Measurements from ENCODE around the gene TRAPPC2L.

TRAPPC2L gene

DNA sequence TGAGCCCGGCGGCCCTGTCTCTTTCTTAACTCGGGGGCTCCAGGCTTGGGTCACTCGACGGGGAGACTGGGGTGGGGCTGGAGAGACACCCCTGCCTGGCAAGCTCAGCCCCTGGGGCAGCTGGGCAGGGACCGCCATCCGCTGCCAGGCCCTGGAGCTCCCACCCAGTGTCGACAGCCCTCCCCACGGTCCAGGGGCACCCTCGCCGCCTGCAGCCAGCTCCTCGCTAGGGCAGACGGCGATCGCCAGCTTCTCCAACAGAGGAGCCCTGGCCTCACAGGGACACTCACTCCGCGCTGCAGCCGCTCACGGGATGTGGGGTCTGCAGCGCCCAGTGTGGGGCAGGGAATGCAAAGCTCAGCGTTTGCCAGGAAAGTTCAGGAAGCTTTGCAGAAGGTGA is 29.2 kb upstream of the TRAPPC2L start:
- Mint-ChIP-seq H3K27ac (no peak overlapping the region), H3K4me1 (ENCODE audit: low read depth) (no peaks in the 10 kb centered on the region)

DNA sequence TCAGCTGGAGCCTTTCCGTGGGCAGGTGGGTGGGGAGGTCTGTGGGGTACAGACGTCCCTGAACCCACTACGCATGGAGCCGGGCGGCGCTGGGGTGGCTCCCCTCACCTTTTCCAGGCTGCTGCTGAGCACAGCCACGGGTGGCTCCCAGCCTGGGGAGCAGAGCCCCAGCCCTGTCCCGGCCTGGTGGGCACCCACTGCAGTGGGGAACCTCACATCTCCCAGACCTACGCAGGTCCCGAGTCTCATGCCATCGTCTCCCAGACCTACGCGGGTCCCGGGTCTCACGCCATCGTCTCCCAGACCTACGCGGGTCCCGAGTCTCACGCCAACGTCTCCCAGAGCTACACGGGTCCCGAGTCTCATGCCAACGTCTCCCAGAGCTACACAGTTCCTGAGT is 28.2 kb upstream of the TRAPPC2L start:
- Mint-ChIP-seq H3K4me1 (ENCODE audit: low read depth) (no peaks in the 10 kb centered on the region), H3K9me3 (no peaks in the 10 kb centered on the region), H3K36me3 (ENCODE audit: low read depth) (no peaks in the 10 kb centered on the region), H3K4me3 (no peak overlapping the region), H3K27ac (no peak overlapping the region), H3K27me3 (no peaks in the 10 kb centered on the region)

More for the DNA sequence above, 29.2 kb upstream of the TRAPPC2L start:
- Mint-ChIP-seq H3K36me3 (ENCODE audit: low read depth) (no peaks in the 10 kb centered on the region), H3K4me3 (no peak overlapping the region), H3K9me3 (no peaks in the 10 kb centered on the region), H3K27me3 (no peaks in the 10 kb centered on the region)

DNA sequence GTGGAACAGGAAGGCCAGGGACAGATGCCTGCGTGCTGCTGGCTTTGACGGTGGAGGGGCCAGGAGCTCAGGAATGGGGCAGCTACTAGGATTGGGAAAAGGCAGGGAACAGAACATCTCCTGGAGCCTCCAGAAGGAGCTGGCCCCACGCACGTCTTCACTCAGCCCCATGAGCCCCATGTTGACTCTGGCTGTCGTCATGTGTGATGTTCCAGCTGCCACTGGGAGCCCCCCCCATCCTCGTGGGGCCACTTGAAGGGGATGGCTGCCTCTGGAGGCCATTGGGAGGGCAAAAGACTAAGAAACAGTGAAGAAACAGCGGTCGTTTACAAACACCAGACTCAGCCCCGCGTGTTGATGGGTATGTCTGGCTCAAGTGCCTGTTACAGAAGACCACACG is 26.7 kb upstream of the TRAPPC2L start:
- no peak overlapping the region for H3K27ac Mint-ChIP-seq
- no peaks in the 10 kb centered on the region for H3K4me1 Mint-ChIP-seq (ENCODE audit: low read depth)
- H3K9me3 Mint-ChIP-seq, result no peaks in the 10 kb centered on the region
- no peaks in the 10 kb centered on the region for H3K36me3 Mint-ChIP-seq (ENCODE audit: low read depth)
- no peak overlapping the region for H3K4me3 Mint-ChIP-seq
- no peaks in the 10 kb centered on the region for H3K27me3 Mint-ChIP-seq

DNA sequence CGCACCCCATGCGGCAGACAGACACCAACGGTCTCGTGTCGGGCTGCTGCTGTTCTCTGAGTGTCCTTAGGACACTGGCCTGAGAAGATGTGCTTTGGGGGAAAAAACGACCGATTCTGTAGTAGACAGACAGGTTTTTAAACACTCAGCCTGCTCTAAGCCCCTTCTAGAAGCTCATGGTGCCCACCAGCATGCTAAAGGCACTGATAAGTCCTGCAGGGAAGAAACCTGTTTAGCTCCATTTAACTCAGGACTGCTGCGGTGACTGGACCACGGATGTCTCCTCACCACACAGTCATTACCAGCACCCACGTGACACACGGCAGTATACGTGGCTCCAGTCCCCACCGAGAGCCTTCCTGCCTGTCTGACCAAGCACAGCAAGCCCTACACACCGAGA is 26.1 kb upstream of the TRAPPC2L start:
- Mint-ChIP-seq H3K36me3 (ENCODE audit: low read depth) (no peaks in the 10 kb centered on the region), H3K9me3 (no peaks in the 10 kb centered on the region), H3K27me3 (no peaks in the 10 kb centered on the region), H3K4me3 (no peak overlapping the region), H3K27ac (no peak overlapping the region), H3K4me1 (ENCODE audit: low read depth) (no peaks in the 10 kb centered on the region)

DNA sequence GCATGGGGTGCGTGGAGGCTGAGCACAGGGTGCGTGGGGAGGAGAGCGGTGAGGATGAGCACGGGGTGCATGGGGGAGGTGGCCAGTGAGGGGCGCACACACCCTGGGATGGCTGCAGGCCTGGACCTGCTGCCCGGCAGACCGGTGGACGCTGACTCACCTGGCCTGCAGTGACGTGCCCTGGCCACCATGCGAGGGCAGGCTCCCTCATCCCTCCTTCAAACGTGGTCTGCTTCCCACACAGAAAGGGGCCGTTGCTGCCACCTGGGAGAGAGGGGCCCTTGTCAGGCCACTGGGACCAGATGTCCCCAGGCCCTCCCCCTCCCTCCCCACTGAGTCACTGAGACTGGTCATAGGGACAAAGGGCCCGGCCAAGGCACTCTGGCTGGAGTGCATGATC is 25.1 kb upstream of the TRAPPC2L start:
- no peaks in the 10 kb centered on the region for H3K9me3 Mint-ChIP-seq
- H3K27ac Mint-ChIP-seq, result no peak overlapping the region
- no peaks in the 10 kb centered on the region for H3K27me3 Mint-ChIP-seq
- no peaks in the 10 kb centered on the region for H3K36me3 Mint-ChIP-seq (ENCODE audit: low read depth)
- no peak overlapping the region for H3K4me3 Mint-ChIP-seq
- no peaks in the 10 kb centered on the region for H3K4me1 Mint-ChIP-seq (ENCODE audit: low read depth)

DNA sequence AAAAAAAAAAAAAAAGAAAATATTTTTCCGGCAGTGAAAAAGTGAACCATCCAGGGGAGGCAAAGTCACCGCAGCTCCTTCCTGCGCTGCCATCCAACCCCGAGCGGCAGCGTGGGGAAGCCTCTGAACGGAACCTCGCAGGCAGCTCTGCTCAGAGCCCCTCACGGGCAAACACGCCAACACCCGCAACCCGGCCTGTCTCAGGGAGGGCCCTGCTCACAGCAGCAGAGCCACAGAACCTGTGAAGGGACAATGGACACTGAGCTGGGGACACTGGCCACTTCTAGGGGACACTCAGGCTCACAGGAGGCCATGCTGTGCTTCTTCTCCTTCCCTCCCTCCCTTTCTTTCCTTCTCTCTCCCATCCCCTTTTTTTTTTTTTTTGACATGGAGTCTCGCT is 23.8 kb upstream of the TRAPPC2L start:
- no peaks in the 10 kb centered on the region for H3K36me3 Mint-ChIP-seq (ENCODE audit: low read depth)
- H3K4me1 Mint-ChIP-seq (ENCODE audit: low read depth), result no peaks in the 10 kb centered on the region
- H3K4me3 Mint-ChIP-seq, result no peak overlapping the region
- H3K27ac Mint-ChIP-seq, result no peak overlapping the region
- H3K9me3 Mint-ChIP-seq, result no peaks in the 10 kb centered on the region
- no peaks in the 10 kb centered on the region for H3K27me3 Mint-ChIP-seq

DNA sequence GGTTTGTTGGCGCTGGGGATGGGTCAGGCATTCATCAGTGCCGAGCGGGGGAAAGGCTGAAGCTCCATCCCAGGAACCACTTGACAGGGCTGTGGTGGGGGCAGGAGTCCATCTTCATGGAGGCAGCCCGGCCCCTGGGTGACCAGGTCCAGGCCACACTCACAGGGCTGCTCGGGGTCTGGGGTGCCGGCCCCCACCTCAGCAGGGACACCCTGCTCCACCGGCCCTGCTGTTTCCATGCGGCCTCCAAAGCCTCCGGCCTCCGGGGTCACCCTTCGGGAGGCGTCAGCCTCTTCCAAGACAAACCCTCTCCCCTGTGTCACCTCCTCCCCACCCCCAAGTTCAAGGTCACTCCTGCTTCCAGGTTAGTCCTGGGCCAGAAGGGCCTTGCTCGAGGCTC is 22.3 kb upstream of the TRAPPC2L start:
- Mint-ChIP-seq H3K27me3 (no peaks in the 10 kb centered on the region), H3K9me3 (no peaks in the 10 kb centered on the region), H3K4me3 (no peak overlapping the region), H3K36me3 (ENCODE audit: low read depth) (no peaks in the 10 kb centered on the region), H3K27ac (no peak overlapping the region), H3K4me1 (ENCODE audit: low read depth) (no peaks in the 10 kb centered on the region)

DNA sequence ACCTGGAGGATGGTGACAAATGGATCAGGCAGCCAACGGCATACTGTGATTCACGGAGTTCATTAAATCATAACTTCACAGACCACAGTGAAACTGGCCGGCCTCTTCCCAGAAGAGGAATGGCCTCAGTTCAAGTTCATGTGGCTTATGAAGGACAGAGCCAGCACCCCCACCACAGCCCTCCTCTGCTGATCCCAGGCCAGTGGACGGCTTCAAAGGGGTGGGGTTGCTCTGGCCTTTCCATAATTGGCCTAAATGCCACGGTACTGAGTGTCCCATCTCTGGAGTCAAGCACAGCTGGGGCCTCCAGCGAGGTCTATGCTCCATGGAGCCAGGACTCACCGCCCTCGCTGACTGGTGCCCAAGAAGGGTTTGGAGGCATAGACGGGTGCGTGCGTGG is 21.5 kb upstream of the TRAPPC2L start:
- H3K27ac Mint-ChIP-seq, result no peak overlapping the region

DNA sequence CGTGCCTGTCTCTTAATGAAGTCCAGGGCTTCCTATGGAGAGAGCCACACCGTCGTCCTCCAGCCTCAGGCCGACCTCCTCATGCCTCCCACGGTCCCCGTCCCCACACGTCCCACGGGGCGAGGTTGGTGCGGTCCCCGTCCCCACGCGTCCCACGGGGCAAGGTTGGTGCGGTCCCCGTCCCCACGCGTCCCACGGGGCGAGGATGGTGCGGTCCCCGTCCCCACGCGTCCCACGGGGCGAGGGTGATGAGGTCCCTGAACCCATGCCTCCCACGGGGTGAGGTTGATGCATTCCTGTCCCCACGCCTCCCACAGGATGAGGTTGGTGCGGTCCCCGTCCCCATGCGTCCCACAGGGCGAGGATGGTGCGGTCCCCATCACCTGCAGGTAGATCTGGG is 21.1 kb upstream of the TRAPPC2L start:
- H3K27me3 Mint-ChIP-seq, result no peaks in the 10 kb centered on the region
- H3K4me1 Mint-ChIP-seq (ENCODE audit: low read depth), result no peaks in the 10 kb centered on the region

More for the DNA sequence above, 21.5 kb upstream of the TRAPPC2L start:
- Mint-ChIP-seq H3K27me3 (no peaks in the 10 kb centered on the region), H3K36me3 (ENCODE audit: low read depth) (no peaks in the 10 kb centered on the region), H3K9me3 (no peaks in the 10 kb centered on the region), H3K4me1 (ENCODE audit: low read depth) (no peaks in the 10 kb centered on the region), H3K4me3 (no peak overlapping the region)

DNA sequence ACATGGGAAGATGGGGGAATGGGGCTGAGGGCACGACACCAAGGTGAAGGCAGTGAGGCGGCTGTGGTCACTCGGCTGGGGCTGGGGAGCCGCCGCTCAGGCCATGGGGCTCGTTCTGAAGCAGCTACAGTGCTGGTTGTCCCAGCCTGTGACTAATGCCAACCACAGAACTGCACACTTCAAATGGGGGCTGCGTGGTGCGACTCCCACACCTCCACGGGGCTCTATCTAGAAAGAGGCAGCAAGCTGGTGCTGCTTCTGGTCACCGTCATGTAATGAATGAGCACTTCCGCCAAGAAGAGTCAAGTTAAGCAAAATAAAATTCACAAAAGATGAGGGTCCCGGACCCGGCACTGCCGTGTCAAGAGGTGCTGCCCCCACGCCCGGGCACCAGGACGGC is 20.1 kb upstream of the TRAPPC2L start:
- no peak overlapping the region for H3K27ac Mint-ChIP-seq
- H3K4me3 Mint-ChIP-seq, result no peak overlapping the region
- no peaks in the 10 kb centered on the region for H3K36me3 Mint-ChIP-seq (ENCODE audit: low read depth)
- H3K4me1 Mint-ChIP-seq (ENCODE audit: low read depth), result no peaks in the 10 kb centered on the region
- no peaks in the 10 kb centered on the region for H3K27me3 Mint-ChIP-seq
- H3K9me3 Mint-ChIP-seq, result no peaks in the 10 kb centered on the region

More for the DNA sequence above, 21.1 kb upstream of the TRAPPC2L start:
- H3K36me3 Mint-ChIP-seq (ENCODE audit: low read depth), result no peaks in the 10 kb centered on the region
- no peak overlapping the region for H3K4me3 Mint-ChIP-seq
- no peaks in the 10 kb centered on the region for H3K9me3 Mint-ChIP-seq
- H3K27ac Mint-ChIP-seq, result no peak overlapping the region

DNA sequence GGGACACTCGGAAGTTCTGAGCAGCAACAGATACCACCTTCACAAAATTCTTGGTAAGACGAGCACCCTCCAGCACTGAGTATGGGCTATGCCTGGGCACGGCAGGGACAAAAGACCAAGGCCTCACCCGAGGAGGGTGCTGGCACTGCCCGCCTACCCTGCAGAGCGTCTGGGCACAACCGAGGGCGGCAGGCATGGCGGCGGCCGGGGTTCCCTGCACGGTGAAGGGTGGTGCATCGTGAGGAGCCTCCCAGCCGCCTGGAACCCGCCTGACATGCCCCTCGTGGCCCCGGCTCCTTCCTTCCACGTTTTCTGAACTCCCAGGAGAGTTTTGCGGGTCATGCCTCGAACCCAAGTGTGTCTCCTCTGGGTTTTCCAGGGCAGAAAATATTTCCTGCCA is 19.1 kb upstream of the TRAPPC2L start:
- no peak overlapping the region for H3K4me3 Mint-ChIP-seq
- no peaks in the 10 kb centered on the region for H3K9me3 Mint-ChIP-seq
- H3K27ac Mint-ChIP-seq, result no peak overlapping the region
- H3K4me1 Mint-ChIP-seq (ENCODE audit: low read depth), result no peaks in the 10 kb centered on the region
- no peaks in the 10 kb centered on the region for H3K36me3 Mint-ChIP-seq (ENCODE audit: low read depth)
- H3K27me3 Mint-ChIP-seq, result no peaks in the 10 kb centered on the region

DNA sequence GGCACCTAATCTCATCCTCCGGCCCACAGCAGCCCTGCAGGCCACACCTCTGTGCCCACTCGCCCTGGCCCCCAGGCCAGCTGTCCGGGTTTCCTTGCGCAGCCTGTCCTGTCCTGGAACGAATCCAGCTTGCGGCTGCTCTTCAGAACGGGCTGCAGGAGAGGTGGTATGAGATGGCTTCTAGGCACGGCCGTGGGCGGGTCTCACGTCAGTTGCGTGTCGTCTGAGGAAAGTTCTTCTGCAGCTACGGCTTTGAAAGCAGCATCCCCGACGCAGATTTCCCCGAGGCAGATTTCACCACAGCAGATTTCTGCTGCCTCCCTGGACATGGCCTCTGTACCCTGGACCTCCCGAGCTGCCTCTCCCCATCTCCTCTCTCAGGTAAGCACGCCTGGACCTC is 18.4 kb upstream of the TRAPPC2L start:
- Mint-ChIP-seq H3K27me3 (no peaks in the 10 kb centered on the region), H3K4me1 (ENCODE audit: low read depth) (no peaks in the 10 kb centered on the region), H3K36me3 (ENCODE audit: low read depth) (no peaks in the 10 kb centered on the region), H3K9me3 (no peaks in the 10 kb centered on the region), H3K27ac (no peak overlapping the region), H3K4me3 (no peak overlapping the region)

DNA sequence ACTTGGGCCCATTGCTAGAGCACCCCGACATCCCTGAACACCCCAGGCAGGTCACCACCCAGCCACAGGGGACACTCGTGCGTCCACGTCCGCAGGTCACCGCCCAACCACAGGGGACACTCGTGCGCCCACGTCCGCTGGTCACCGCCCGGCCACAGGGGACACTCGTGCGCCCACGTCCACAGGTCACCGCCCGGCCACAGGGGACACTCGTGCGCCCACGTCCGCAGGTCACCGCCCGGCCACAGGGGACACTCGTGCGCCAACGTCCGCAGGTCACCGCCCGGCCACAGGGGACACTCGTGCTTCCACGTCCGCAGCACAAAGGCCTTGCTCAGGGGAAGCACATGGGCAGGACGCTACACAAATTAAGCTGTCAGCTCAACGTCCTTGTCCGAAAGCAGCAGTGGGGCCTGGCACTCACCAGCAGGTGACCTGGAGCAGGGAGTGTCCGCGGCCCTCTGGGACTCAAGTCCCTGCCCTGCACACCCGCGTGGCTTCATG is 17.8 kb upstream of the TRAPPC2L start:
- no peak overlapping the region for H3K27ac Mint-ChIP-seq
- no peak overlapping the region for H3K4me3 Mint-ChIP-seq
- no peaks in the 10 kb centered on the region for H3K9me3 Mint-ChIP-seq
- no peaks in the 10 kb centered on the region for H3K27me3 Mint-ChIP-seq
- H3K4me1 Mint-ChIP-seq (ENCODE audit: low read depth), result no peaks in the 10 kb centered on the region
- no peaks in the 10 kb centered on the region for H3K36me3 Mint-ChIP-seq (ENCODE audit: low read depth)

DNA sequence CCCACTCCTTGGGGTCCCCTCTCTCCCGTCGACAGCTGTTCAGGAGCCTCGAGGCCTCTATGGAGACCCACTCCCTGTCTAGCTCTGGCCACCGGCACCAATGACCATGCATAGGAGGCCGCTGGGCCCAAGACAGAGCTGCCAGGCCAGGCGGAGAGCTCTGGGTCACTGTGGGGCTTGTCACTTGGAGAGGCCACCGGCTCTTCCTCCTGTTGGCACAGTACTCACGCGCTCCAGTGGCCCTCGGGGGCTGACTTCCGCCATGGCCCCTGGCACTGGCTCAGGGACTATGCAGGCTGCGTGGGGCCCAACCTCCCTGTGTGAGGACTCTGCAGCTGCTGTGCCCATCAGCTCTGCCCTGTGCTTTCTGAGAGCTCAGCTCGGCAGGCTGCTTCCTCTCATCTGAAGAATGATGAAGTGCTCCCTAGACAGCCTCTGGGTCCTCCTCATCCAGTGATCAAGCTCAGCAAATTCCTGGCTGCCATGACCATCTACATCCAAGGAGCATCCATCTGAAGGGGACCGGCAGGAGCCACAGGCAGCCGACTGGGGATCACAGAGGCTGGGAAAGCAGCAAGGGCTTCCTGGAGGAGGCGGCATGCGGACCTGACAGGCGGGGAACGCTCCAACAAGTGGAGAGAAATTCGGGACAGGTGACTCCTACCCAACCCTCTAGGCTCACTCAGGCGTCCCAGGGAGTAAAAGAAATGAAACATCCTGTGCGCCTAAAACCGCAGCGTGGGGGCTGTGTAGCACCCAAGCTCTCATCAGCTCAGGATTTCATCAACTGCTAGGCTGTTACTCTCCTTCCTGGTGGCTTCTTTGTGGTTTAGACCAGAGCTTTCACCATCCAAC is 17.0 kb upstream of the TRAPPC2L start:
- H3K9me3 Mint-ChIP-seq, result no peaks in the 10 kb centered on the region
- no peaks in the 10 kb centered on the region for H3K27me3 Mint-ChIP-seq
- no peaks in the 10 kb centered on the region for H3K4me1 Mint-ChIP-seq (ENCODE audit: low read depth)
- no peak overlapping the region for H3K4me3 Mint-ChIP-seq
- H3K36me3 Mint-ChIP-seq (ENCODE audit: low read depth), result no peaks in the 10 kb centered on the region
- H3K27ac Mint-ChIP-seq, result no peak overlapping the region

DNA sequence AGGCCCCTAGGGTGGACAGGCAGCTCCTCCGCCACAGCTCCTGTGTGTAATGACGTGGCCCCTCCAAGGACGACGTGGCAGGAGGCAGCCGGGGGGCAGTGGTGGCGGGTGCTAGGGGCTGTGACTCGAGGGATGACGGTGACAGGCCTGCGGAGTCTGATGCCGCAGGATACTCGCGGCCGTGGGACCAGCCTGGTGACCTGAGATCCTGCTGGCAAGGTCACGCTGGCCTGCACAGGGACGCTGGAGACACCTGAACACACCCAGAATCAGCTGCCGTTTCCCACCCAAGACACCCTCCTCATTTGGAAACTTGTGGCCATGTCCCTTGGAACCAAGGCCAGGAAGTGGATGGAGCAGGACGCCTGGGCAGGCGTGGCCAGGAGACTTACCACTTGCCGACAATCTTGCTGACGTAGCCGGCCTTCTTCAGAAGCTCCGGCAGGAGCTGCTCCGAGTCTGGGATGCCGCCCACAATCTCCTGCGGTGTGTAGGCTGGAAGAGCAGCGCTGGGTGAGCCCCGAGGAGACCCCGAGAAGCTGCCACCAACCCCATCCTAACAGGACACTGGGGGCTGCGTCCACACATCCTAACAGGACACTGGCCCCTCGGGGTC is 16.2 kb upstream of the TRAPPC2L start:
- Mint-ChIP-seq H3K36me3 (ENCODE audit: low read depth) (no peaks in the 10 kb centered on the region), H3K4me1 (ENCODE audit: low read depth) (no peaks in the 10 kb centered on the region), H3K4me3 (no peak overlapping the region), H3K9me3 (no peaks in the 10 kb centered on the region), H3K27ac (no peak overlapping the region), H3K27me3 (no peaks in the 10 kb centered on the region)
